Stimulated activated CD4-positive, alpha-beta T cell treated with anti-CD3 and anti-CD28 coated beads, Interleukin-4, amount 100 ng/mL, for 24 hours (primary cell): ENCODE results near the gene HASPIN.
"Not testable (repeated sequence)": the region's sequence is repeated elsewhere in the genome, so short reads cannot be mapped to it uniquely, and the experiment has no call there.

Experiments used
- DNase-seq: peaks from one replicate; pipeline ENCODE4 v3.0.0-alpha.2; 2020

HASPIN gene

GRCh38 chr17:3697103-3697476 lies 26.6 kb upstream of the HASPIN start:
- DNase-seq: no peak

GRCh38 chr17:3698139-3698538 lies 25.6 kb upstream of the HASPIN start:
- no peak for DNase-seq

- DNase-seq: no peak
Measured at GRCh38 chr17:3699951-3700350, 23.8 kb upstream of the HASPIN start.

- not testable (repeated sequence) for DNase-seq
Measured at GRCh38 chr17:3702041-3702539, 21.6 kb upstream of the HASPIN start.

- DNase-seq: no peak
Measured at GRCh38 chr17:3704931-3705717, 18.6 kb upstream of the HASPIN start.

GRCh38 chr17:3705718-3705984 lies 18.1 kb upstream of the HASPIN start:
- DNase-seq: not testable (repeated sequence)

- DNase-seq: no peak
Measured at GRCh38 chr17:3708366-3708765, 15.3 kb upstream of the HASPIN start.

GRCh38 chr17:3710951-3711383 lies 12.7 kb upstream of the HASPIN start:
- peak; percentile 82 for DNase-seq

GRCh38 chr17:3712811-3713463 lies 10.8 kb upstream of the HASPIN start:
- DNase-seq: no peak

GRCh38 chr17:3715296-3715695 lies 8.4 kb upstream of the HASPIN start:
- no peak for DNase-seq

GRCh38 chr17:3718201-3718600 lies 5.5 kb upstream of the HASPIN start:
- DNase-seq: no peak

- DNase-seq: no peak
Measured at GRCh38 chr17:3719265-3719664, 4.4 kb upstream of the HASPIN start.

- no peak for DNase-seq
Measured at GRCh38 chr17:3722716-3723115, 987 bp upstream of the HASPIN start.

- no peak for DNase-seq
Measured at GRCh38 chr17:3723188-3723555, 531 bp upstream of the HASPIN start.

GRCh38 chr17:3724378-3725077 lies 825 bp downstream of the HASPIN start:
- no peak for DNase-seq

- no peak for DNase-seq
Measured at GRCh38 chr17:3727041-3727440, 3.3 kb downstream of the HASPIN start.

GRCh38 chr17:3728099-3728498 lies 4.4 kb downstream of the HASPIN start:
- not testable (repeated sequence) for DNase-seq

- DNase-seq: no peak
Measured at GRCh38 chr17:3729881-3730280, 6.2 kb downstream of the HASPIN start.

- no peak for DNase-seq
Measured at GRCh38 chr17:3730881-3731429, 7.3 kb downstream of the HASPIN start.

GRCh38 chr17:3732210-3732621 lies 8.5 kb downstream of the HASPIN start:
- DNase-seq: no peak

GRCh38 chr17:3734911-3735276 lies 11.2 kb downstream of the HASPIN start:
- DNase-seq: not testable (repeated sequence)

GRCh38 chr17:3735515-3735914 lies 11.8 kb downstream of the HASPIN start:
- no peak for DNase-seq

- peak; percentile 77 for DNase-seq
Measured at GRCh38 chr17:3738562-3739295, 15.0 kb downstream of the HASPIN start.
